Measurements from ENCODE around the gene CREBBP. TPM values are rescaled to one million over a fixed set of nuclear protein-coding genes. Genes with fewer than 3 reads are reported as not detected.

The CREBBP gene
- total and polyA plus RNA-seq, 2 donors (not counting 3 experiments of a cell fraction or from before 2014, with no cell fraction given): 13.8 to 72.7 TPM

GRCh38 chr16:3781421-3781820 is 99.1 kb downstream of the CREBBP start:
- H3K4me1 ChIP-seq (ENCODE audit: control insufficient read depth, extremely low read depth, insufficient read depth, low read length): no peaks in the 10 kb centered on the region
- ChIA-PET CTCF (interaction anchor here (1.2 to 1.5 kb wide), 3 partner anchors 9 to 99 kb away, joined by 3 to 6 read pairs (median 4); partner anchors contain the start of gene CREBBP), POLR2A (no interaction called here)
- H3K79me2 ChIP-seq (ENCODE audit: control insufficient read depth, insufficient read depth, low read length): peaks cover 15% of the 10 kb centered on the region
- no peak overlapping the region for H3K4me3 ChIP-seq (replicated peaks in 1 of 3; ENCODE audit: insufficient read depth in 1 of 3, low read depth in 1 of 3, low read length in 3 of 3)
- DNase-seq (ENCODE audit: low read depth, low spot score) (no peak), FAIRE-seq (no peak)
- intact Hi-C loops (cut with micrococcal nuclease) (no loop called here), dilution Hi-C loops (cut with MboI; ENCODE audit: extremely low pct_ligation_motif_present, low sequenced_read_pairs) (no loop called here)
- no peak overlapping the region for H2AFZ ChIP-seq (ENCODE audit: low read depth, low read length)
- no peaks in the 10 kb centered on the region for H3K27me3 ChIP-seq (ENCODE audit: control insufficient read depth in 2 of 2, insufficient read depth in 2 of 2, low read length in 2 of 2)
- no peaks in the 10 kb centered on the region for H3K9me3 ChIP-seq (replicated peaks; ENCODE audit: control insufficient read depth, insufficient read depth, low read length)
- no peak overlapping the region for H3K4me2 ChIP-seq (ENCODE audit: insufficient read depth, low read length)
- no peak overlapping the region for H3K27ac ChIP-seq (ENCODE audit: insufficient read depth, low read depth, low read length)
- H3K9me1 ChIP-seq (replicated peaks; ENCODE audit: control insufficient read depth, extremely low read depth, insufficient read depth, low read length): no peaks in the 10 kb centered on the region
- H4K20me1 ChIP-seq (replicated peaks; ENCODE audit: control insufficient read depth, extremely low read depth, insufficient read depth, low read length): peaks cover 4% of the 10 kb centered on the region
- TF ChIP-seq GATA2 (IDR thresholded peaks at IDR 0.05; ENCODE audit: insufficient read depth, insufficient read length, low read depth, low read length): no peak
- no peak for TF ChIP-seq JUN (IDR thresholded peaks at IDR 0.05; ENCODE audit: borderline replicate concordance, insufficient read depth, insufficient read length, low read depth)
- no peak for TF ChIP-seq FOS (IDR thresholded peaks at IDR 0.05; ENCODE audit: borderline replicate concordance, insufficient read depth, low read length)
- no peak for TF ChIP-seq MAX (IDR thresholded peaks at IDR 0.05; ENCODE audit: insufficient read depth, insufficient read length)
- no peak for TF ChIP-seq EZH2 (IDR thresholded peaks at IDR 0.05; ENCODE audit: borderline replicate concordance, low read depth, low read length, severe bottlenecking)
- TF ChIP-seq POLR2A (IDR thresholded peaks at IDR 0.05; ENCODE audit: low read depth, low read length): no peak
- no peak for TF ChIP-seq MYC (IDR thresholded peaks at IDR 0.05; ENCODE audit: low read depth, low read length)
- TF ChIP-seq POLR2AphosphoS5 (IDR thresholded peaks at IDR 0.05; ENCODE audit: insufficient read depth, low read depth, low read length): no peak
- TF ChIP-seq CTCF (IDR thresholded peaks at IDR 0.05; ENCODE audit: extremely low read depth in 1 of 2, insufficient read depth in 1 of 2, low read depth in 1 of 2, low read length in 2 of 2): no peak
- BruUV-seq (replicated peaks): no TSS peak
- H3K9ac ChIP-seq (replicated peaks; ENCODE audit: extremely low read depth, insufficient read depth, low read length): no peak overlapping the region
- H3K36me3 ChIP-seq (ENCODE audit: control insufficient read depth in 2 of 2, extremely low read depth in 1 of 2, insufficient read depth in 2 of 2, low read length in 2 of 2): peaks cover 11 to 28% of the 10 kb centered on the region in 2 experiments

All from endothelial cell of umbilical vein (primary cell).